Vagina (tissue), 2 donors: Measurements from ENCODE around the gene CDH4. TPM values are rescaled to one million over a fixed set of nuclear protein-coding genes. Genes with fewer than 3 reads are reported as not detected.

ENCODE experiments used
- DNase-seq, 2 donors: peaks; one replicate each; pipeline ENCODE4 v3.0.0-alpha.2; 2017; ENCODE audit errors: extremely low spot score in 2 of 2
- H3K27ac ChIP-seq: fragments of 200-600 bp; sonication (generic); one replicate; pipeline ENCODE4 v1.5.1; 2019
- H3K27me3 ChIP-seq: fragments of 200-600 bp; sonication (generic); one replicate; pipeline ENCODE4 v1.5.1; 2019
- H3K36me3 ChIP-seq, 2 donors: fragments of 200-600 bp; sonication (generic); one replicate each; pipeline ENCODE4 v1.5.1; 2017 to 2019
- H3K4me1 ChIP-seq: fragments of 200-600 bp; sonication (generic); one replicate; pipeline ENCODE4 v1.5.1; 2019
- H3K4me3 ChIP-seq, 2 donors: fragments of 200-600 bp; sonication (generic); 1 replicate in 1 of 2; 2 replicates in 1 of 2; pipeline ENCODE4 v1.5.1; 2016 to 2019
- H3K9me3 ChIP-seq: fragments of 200-600 bp; sonication (generic); one replicate; pipeline ENCODE4 v1.5.1; 2019
- POLR2A ChIP-seq, 2 donors: fragments of 450-650 bp; IDR thresholded peaks; one replicate each; pipeline ENCODE4 v1.6.1; 2017; ENCODE audit warnings: antibody characterized with exemption in 2 of 2, mild to moderate bottlenecking in 2 of 2, moderate library complexity in 2 of 2
- POLR2AphosphoS5 ChIP-seq, 2 donors: sonication (generic); formaldehyde crosslinking; IDR thresholded peaks; one replicate each; pipeline ENCODE4 v1.9.0; 2017; ENCODE audit warnings: antibody characterized with exemption in 2 of 2, mild to moderate bottlenecking in 2 of 2, low read depth in 1 of 2; ENCODE audit not compliant: insufficient read depth in 1 of 2
- intact Hi-C: fragments of 100-400 bp; cut with DNase I; formaldehyde crosslinking; loops from one replicate; pipeline ENCODE4 v1.15.1; 2023
- total RNA-seq: library from RNA; depleted of rRNA; stranded (reverse); fragments of >200 nt; gene quantifications from one replicate; pipeline ENCODE4 v1.2.3, GENCODE V29; 2016
- TF ChIP-seq, protein P1 (sequence below), 3 experiments: fragments of 450-650 bp in 2 of 3; fragments of 200-600 bp in 1 of 3; sonication (generic) in 1 of 3; IDR thresholded peaks; one replicate each; pipeline ENCODE4 v1.5.1; 2017 to 2019; ENCODE audit warnings: antibody characterized with exemption in 3 of 3, mild to moderate bottlenecking in 2 of 3, moderate library complexity in 2 of 3

CDH4 gene
- total RNA-seq, 1 donor from 2014 or later: 0.25 TPM

DNA sequence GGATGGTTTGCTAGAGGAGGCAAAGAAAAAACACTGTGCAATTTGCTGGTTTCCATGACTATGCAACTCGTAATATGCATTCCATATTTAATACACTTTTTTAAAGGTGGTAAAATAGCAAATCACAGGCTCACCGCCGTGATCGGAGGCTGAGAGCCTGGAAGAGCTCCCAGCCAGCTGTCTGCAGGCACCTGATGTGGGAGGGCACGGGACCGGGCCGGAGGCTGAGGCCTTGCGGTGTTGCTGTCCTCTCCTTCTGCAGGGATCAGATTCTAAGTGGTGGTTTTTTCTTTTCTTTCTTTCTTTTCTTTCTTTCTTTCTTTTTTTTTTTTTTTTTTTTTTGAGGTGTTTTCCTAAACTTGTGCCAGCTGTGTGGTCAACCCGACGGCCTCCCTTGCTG is 282.3 kb downstream of the CDH4 start:
- no peak overlapping the region for H3K27ac ChIP-seq
- H3K4me3 ChIP-seq: no peak overlapping the region
- no peaks in the 10 kb centered on the region for H3K27me3 ChIP-seq
- no peaks in the 10 kb centered on the region for H3K9me3 ChIP-seq
- H3K4me1 ChIP-seq: no peaks in the 10 kb centered on the region
- no peak for TF ChIP-seq POLR2AphosphoS5 (IDR thresholded peaks at IDR 0.05; ENCODE audit: insufficient read depth in 1 of 2, low read depth in 1 of 2)
- TF ChIP-seq, protein P1, sequence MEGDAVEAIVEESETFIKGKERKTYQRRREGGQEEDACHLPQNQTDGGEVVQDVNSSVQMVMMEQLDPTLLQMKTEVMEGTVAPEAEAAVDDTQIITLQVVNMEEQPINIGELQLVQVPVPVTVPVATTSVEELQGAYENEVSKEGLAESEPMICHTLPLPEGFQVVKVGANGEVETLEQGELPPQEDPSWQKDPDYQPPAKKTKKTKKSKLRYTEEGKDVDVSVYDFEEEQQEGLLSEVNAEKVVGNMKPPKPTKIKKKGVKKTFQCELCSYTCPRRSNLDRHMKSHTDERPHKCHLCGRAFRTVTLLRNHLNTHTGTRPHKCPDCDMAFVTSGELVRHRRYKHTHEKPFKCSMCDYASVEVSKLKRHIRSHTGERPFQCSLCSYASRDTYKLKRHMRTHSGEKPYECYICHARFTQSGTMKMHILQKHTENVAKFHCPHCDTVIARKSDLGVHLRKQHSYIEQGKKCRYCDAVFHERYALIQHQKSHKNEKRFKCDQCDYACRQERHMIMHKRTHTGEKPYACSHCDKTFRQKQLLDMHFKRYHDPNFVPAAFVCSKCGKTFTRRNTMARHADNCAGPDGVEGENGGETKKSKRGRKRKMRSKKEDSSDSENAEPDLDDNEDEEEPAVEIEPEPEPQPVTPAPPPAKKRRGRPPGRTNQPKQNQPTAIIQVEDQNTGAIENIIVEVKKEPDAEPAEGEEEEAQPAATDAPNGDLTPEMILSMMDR (IDR thresholded peaks at IDR 0.05): no peak
- TF ChIP-seq POLR2A (IDR thresholded peaks at IDR 0.05): no peak
- H3K36me3 ChIP-seq: no peaks in the 10 kb centered on the region
- no peak for DNase-seq
- intact Hi-C loops: no loop called here

DNA sequence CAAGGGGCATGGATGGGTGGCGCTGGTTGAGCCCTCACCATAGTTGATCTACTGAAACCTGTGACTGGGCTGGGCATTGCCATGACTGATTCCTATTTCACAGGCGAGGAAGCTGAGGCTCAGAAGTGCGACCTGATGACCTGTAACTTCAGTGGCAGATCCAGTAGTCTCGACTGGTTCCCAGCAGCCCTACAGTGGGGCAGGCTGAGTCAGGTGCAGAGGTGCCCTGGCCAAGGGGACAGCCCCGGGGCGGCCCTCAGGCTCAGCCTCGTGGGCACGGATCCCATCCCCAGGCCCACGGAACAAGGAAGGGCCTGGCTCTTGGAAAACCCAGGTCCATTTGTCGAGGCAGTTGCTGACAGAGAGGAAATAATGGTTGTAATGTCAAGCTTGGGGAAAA is 283.0 kb downstream of the CDH4 start:
- no peak for TF ChIP-seq POLR2AphosphoS5 (IDR thresholded peaks at IDR 0.05; ENCODE audit: insufficient read depth in 1 of 2, low read depth in 1 of 2)
- TF ChIP-seq POLR2A (IDR thresholded peaks at IDR 0.05): no peak
- TF ChIP-seq, protein P1 (IDR thresholded peaks at IDR 0.05): no peak
- H3K36me3 ChIP-seq: no peaks in the 10 kb centered on the region
- no peak overlapping the region for H3K4me3 ChIP-seq
- intact Hi-C loops: no loop called here
- no peak overlapping the region for H3K27ac ChIP-seq
- no peaks in the 10 kb centered on the region for H3K4me1 ChIP-seq
- no peak for DNase-seq
- no peaks in the 10 kb centered on the region for H3K27me3 ChIP-seq
- H3K9me3 ChIP-seq: no peaks in the 10 kb centered on the region

DNA sequence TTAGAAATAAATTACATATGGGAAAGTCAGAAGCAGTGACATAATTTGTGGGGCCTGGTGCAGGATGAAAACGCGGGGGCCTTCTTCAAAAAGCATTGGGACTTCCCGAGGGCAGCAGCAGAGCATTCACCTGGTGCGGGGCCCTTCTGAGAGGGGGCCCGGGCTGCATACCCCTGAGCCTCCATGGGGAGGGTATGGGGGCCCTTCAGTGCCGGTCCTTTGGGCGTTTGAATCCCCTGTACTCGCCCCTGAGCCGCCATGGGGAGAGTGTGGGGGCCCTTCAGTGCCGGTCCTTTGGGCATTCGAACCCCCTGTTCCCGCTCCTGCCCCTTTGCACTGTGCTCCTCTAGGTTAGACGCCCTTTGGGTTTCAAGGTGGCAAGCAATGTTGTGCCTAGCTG is 283.5 kb downstream of the CDH4 start:
- H3K4me3 ChIP-seq: no peak overlapping the region
- H3K36me3 ChIP-seq: no peaks in the 10 kb centered on the region
- H3K9me3 ChIP-seq: no peaks in the 10 kb centered on the region
- intact Hi-C loops: no loop called here
- DNase-seq: no peak
- TF ChIP-seq POLR2A (IDR thresholded peaks at IDR 0.05) (no peak), POLR2AphosphoS5 (IDR thresholded peaks at IDR 0.05; ENCODE audit: insufficient read depth in 1 of 2, low read depth in 1 of 2) (no peak)
- TF ChIP-seq, protein P1 (IDR thresholded peaks at IDR 0.05): no peak
- no peaks in the 10 kb centered on the region for H3K4me1 ChIP-seq
- H3K27me3 ChIP-seq: no peaks in the 10 kb centered on the region
- no peak overlapping the region for H3K27ac ChIP-seq

DNA sequence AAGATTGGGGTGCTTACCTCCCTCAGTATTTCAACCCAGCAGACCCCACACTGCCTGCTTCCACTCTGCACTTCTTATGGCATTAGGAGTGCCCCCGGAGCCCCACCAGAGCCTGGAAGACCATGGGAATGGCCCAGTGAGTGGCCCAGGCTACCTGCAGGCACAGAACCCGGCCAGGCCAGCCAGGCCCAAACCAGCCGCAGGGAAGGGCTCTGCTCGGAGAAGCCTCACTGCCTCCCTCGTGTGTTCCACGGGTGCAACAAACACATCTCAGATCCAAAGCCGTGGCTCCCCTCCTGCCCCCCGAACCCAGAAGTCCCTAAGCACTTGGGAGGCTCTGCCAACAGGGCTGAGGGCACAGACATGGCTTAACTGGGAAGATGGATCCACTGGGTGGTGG is 283.9 kb downstream of the CDH4 start:
- intact Hi-C loops: no loop called here
- no peaks in the 10 kb centered on the region for H3K9me3 ChIP-seq
- no peak for DNase-seq
- no peaks in the 10 kb centered on the region for H3K27me3 ChIP-seq
- H3K4me3 ChIP-seq: no peak overlapping the region
- no peak overlapping the region for H3K27ac ChIP-seq
- TF ChIP-seq, protein P1 (IDR thresholded peaks at IDR 0.05): no peak
- TF ChIP-seq POLR2AphosphoS5 (IDR thresholded peaks at IDR 0.05; ENCODE audit: insufficient read depth in 1 of 2, low read depth in 1 of 2) (no peak), POLR2A (IDR thresholded peaks at IDR 0.05) (no peak)
- no peaks in the 10 kb centered on the region for H3K36me3 ChIP-seq
- no peaks in the 10 kb centered on the region for H3K4me1 ChIP-seq

DNA sequence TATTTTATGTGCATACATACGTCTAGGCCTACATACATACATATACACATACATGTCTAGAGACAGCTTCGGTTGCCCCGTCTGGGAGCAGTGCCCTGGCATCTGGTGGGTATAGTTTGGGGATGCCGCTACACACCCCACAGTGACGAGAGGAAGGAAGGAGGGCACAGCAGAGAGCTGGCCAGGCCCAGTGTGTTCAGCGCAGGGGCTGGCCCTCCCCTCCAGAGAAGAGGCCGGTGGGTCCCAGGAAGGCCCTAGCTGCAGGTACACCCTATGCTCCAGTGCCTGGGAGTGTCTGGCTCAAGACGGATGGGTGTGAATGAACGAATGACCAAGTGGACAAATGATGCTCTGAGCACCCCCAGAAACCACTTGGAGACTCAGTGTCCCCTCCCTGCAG is 284.6 kb downstream of the CDH4 start:
- no peak overlapping the region for H3K27ac ChIP-seq
- intact Hi-C loops: no loop called here

More for the DNA sequence above, 284.6 kb downstream of the CDH4 start:
- H3K4me3 ChIP-seq: no peak overlapping the region
- H3K27me3 ChIP-seq: no peaks in the 10 kb centered on the region
- H3K4me1 ChIP-seq: no peaks in the 10 kb centered on the region
- no peak for DNase-seq
- H3K36me3 ChIP-seq: no peaks in the 10 kb centered on the region
- no peaks in the 10 kb centered on the region for H3K9me3 ChIP-seq
- no peak for TF ChIP-seq POLR2AphosphoS5 (IDR thresholded peaks at IDR 0.05; ENCODE audit: insufficient read depth in 1 of 2, low read depth in 1 of 2)
